ENCODE measurements around the gene GALNT16.

- TF ChIP-seq CTCF (conservative IDR thresholded peaks at IDR 0.05; ENCODE audit: low read length) = no peak
- no peak for TF ChIP-seq EZH2phosphoT487 (IDR thresholded peaks at IDR 0.05; ENCODE audit: borderline replicate concordance, low read depth, low read length)
Observed at GRCh38 chr14:69235708-69236107, 24.2 kb upstream of the GALNT16 start.

Measured in OCI-LY7 (cell line).